ENCODE results near the gene CDH13. TPM values are rescaled to one million over a fixed set of nuclear protein-coding genes. Genes with fewer than 3 reads are reported as not detected.

CDH13 gene
- total and polyA plus RNA-seq, 10 of the 15 experiments (the other 5 are each of a cell fraction or from before 2014, with no cell fraction given): under 0.01 to 0.05 TPM; not detected in 8

DNA sequence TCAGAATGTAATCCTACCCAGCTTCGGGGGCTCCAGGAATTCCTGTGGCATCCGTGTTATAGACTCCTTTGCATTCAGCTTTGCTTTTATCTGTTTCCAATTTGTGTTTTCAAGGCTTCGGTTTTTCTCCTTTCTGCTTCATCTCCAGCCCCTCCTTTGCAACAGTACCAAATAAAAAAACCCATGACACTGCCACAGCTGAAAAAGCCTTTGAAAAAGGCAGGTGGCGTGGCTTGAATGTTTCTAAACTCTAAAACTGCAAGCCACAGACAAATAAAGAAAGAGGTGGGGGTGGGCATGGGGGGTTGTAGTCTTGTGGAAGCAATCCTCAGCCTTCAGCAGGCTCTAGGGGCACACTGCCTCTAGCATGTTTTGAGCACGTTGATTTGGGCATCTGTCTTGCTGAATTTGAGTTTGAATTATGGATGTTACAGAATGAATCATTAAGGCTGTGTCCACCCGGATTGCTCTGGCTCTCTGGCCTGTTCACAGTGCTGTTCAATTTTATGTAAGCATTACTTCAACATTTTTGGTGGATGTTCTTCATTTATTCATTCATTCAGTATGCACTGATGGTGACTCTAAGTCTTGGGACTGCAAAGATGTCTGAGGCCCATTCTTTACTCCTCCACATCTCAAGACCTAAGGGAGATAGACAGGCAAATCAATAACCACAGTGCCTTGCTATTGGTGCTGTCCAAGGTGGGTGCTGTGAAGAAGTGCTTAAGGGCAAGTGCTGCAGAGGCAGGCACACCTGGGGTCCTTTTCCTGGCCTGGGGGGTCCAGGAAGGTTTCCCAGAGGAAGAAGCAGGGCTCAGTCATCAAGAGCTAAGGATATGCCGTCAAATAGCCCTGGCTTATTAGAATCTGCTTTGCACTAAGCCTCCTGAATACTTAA is 77.4 kb downstream of the CDH13 start:
- Histone ChIP-seq H3K9ac (ENCODE audit: control insufficient read depth, insufficient read depth, low read length) (no peak overlapping the region), H3K79me2 (ENCODE audit: control insufficient read depth, insufficient read depth, low read length) (no peaks in the 10 kb centered on the region), H3K27ac (ENCODE audit: control insufficient read depth, insufficient read depth) (no peak overlapping the region), H3K4me3 (no peak overlapping the region), H3K4me2 (ENCODE audit: control insufficient read depth, insufficient read depth) (no peak overlapping the region), H3K4me1 (ENCODE audit: control insufficient read depth, insufficient read depth, low read length) (0 out of 2 replicates have a peak, but pooled peaks cover 3% of the 10 kb centered on the region), H3K36me3 (ENCODE audit: control insufficient read depth in 2 of 2, insufficient read depth in 2 of 2, low read length in 1 of 2) (no peaks in the 10 kb centered on the region), H3K27me3 (replicated peaks in 1 of 2; ENCODE audit: control insufficient read depth in 2 of 2, insufficient read depth in 2 of 2, low read length in 1 of 2) (peaks cover 0 to 2% of the 10 kb centered on the region in 2 experiments; a peak in 1 of 4 replicates), H3K9me3 (replicated peaks; ENCODE audit: control insufficient read depth, insufficient read depth, low read length) (no peaks in the 10 kb centered on the region), H2AFZ (ENCODE audit: control insufficient read depth, low read depth, low read length) (no peak overlapping the region), H4K20me1 (ENCODE audit: control insufficient read depth, insufficient read depth) (no peaks in the 10 kb centered on the region)
- RAD21 ChIA-PET (ENCODE audit: unreplicated experiment): interaction anchor here (0.6 kb wide), 1 partner anchor 64 kb away, joined by 3 read pairs; no protein-coding TSS in a partner anchor
- TF ChIP-seq CREM (IDR thresholded peaks at IDR 0.05; ENCODE audit: low read depth): no peak
- TF ChIP-seq, protein P1, sequence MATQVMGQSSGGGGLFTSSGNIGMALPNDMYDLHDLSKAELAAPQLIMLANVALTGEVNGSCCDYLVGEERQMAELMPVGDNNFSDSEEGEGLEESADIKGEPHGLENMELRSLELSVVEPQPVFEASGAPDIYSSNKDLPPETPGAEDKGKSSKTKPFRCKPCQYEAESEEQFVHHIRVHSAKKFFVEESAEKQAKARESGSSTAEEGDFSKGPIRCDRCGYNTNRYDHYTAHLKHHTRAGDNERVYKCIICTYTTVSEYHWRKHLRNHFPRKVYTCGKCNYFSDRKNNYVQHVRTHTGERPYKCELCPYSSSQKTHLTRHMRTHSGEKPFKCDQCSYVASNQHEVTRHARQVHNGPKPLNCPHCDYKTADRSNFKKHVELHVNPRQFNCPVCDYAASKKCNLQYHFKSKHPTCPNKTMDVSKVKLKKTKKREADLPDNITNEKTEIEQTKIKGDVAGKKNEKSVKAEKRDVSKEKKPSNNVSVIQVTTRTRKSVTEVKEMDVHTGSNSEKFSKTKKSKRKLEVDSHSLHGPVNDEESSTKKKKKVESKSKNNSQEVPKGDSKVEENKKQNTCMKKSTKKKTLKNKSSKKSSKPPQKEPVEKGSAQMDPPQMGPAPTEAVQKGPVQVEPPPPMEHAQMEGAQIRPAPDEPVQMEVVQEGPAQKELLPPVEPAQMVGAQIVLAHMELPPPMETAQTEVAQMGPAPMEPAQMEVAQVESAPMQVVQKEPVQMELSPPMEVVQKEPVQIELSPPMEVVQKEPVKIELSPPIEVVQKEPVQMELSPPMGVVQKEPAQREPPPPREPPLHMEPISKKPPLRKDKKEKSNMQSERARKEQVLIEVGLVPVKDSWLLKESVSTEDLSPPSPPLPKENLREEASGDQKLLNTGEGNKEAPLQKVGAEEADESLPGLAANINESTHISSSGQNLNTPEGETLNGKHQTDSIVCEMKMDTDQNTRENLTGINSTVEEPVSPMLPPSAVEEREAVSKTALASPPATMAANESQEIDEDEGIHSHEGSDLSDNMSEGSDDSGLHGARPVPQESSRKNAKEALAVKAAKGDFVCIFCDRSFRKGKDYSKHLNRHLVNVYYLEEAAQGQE (IDR thresholded peaks at IDR 0.05; ENCODE audit: low read depth, low read length): peak; percentile 74
- POLR2A ChIA-PET: no interaction called here
- SMC1A ChIA-PET (ENCODE audit: uncharacterized antibody, unreplicated experiment): no interaction called here
- no TSS peak for BruUV-seq (replicated peaks)
- ATAC-seq (no peak), FAIRE-seq (no peak), DNase-seq (ENCODE audit: low read depth, low spot score) (no peak)
- WGBS (ENCODE audit: insufficient coverage, insufficient replicate concordance, low lambda C conversion rate, missing lambda C conversion rate): 12% methylated on average over 7 of the region's 7 CpGs
- CTCF ChIA-PET: no interaction called here
- in situ Hi-C loops (cut with MboI): no loop called here
- intact Hi-C loops (cut with micrococcal nuclease; ENCODE audit: unreplicated experiment): no loop called here
